Pons (tissue), 1 donor: ENCODE measurements around the gene CSF2.

Experiments
- DNase-seq: peaks from one replicate; pipeline ENCODE4 v3.0.0-alpha.2; 2016; ENCODE audit warnings: low spot score

Gene CSF2

GRCh38 chr5:132054697-132055440, 18.7 kb upstream of the CSF2 start:
- DNase-seq, result no peak

GRCh38 chr5:132055441-132055807, 18.2 kb upstream of the CSF2 start:
- no peak for DNase-seq

- no peak for DNase-seq
Observed at GRCh38 chr5:132055808-132056609, 17.6 kb upstream of the CSF2 start.

- no peak for DNase-seq
Observed at GRCh38 chr5:132056610-132057497, 16.7 kb upstream of the CSF2 start.

DNA sequence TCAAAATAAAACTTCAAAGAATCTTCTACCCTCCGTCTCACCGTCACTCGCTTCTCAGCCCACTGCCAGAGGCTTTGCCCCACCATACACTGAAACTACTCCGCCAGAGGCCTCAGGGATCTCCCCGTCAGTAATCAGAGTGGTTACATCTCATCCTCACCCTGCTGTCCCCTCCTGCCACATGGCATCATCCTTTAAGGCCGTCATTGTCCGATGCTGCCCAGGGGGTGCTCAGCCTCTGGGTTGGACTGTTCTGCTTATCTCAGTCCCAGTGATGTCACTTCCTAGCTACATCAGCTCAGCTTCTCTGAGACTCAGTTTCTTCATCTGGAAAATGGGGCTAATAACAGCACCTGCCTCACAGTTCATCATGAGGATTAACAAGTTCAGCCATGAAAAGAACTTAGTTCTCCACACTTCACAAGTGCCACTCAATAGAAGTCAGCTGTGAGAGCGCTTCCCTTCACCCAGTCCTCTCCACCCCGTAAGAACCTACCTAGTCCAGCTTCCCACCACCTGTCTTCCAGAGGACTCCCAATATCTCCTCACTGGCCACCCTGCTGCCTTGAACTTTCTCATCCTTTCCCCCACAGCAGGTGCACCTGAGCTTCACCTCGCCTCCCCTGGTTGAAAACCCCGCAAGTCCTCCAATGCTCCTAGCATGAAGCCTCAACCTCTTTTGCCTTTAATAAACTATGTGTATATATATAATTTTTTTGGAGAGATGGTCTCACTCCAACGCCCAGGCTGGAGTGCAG, 15.9 kb upstream of the CSF2 start:
- no peak for DNase-seq

DNA sequence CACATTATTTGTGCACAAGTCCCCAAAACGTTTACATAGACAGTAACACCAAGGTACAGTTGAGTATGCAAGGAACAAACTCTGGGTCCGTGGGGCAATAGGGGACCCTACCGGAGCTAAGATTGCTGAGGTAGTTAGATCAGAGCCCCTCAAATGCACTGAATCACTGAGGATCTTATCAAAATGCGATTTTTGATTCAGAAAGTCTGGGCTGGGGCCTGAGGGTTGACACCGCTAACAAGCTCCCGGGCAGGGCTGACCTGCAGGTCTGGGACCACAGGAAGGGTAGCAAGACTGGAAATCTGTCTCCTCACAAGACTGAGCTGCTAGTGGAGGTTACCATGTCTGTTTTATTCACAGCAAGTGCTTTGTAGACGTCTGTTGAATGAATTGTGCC, 14.9 kb upstream of the CSF2 start:
- DNase-seq, result no peak

- DNase-seq, result no peak
Observed at GRCh38 chr5:132059043-132059695, 14.4 kb upstream of the CSF2 start.

DNA sequence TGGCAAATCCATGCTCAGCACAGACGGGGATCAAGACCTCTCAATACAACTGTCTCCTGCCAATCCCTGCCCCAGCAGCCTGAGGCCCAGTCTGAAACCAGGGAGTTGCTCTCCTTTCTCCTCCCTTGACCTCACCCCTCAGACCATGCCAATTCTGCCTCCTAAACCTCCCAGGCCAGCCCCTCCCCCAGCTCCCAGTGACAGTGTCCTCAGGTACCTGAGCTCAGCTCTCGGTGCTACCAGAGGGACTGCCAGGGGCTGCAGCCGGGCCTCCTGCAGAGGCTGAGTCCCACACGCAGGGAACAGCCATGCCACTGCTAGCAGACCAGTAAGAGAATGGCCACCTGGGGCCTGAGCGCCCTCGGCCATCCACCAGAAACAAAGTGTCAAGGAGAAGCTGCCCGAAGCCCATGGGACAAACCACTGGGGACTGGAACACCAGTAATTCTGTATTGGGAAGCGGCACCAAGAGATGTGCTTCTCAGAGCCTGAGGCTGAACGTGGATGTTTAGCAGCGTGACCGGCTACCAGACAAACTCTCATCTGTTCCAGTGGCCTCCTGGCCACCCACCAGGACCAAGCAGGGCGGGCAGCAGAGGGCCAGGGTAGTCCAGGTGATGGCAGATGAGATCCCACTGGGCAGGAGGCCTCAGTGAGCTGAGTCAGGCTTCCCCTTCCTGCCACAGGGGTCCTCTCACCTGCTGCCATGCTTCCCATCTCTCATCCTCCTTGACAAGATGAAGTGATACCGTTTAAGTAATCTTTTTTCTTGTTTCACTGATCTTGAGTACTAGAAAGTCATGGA, 13.7 kb upstream of the CSF2 start:
- no peak for DNase-seq

- no peak for DNase-seq
Observed at GRCh38 chr5:132060501-132061161, 13.0 kb upstream of the CSF2 start, which contains the start of gene IL3. Gene IL3 (plus strand): TSS chr5:132060655. CDS start chr5:132060707, 52 bp downstream.

- peak; percentile 24 for DNase-seq
Observed at GRCh38 chr5:132063090-132063911, 10.3 kb upstream of the CSF2 start.

- no peak for DNase-seq
Observed at GRCh38 chr5:132064140-132064539, 9.4 kb upstream of the CSF2 start.

DNA sequence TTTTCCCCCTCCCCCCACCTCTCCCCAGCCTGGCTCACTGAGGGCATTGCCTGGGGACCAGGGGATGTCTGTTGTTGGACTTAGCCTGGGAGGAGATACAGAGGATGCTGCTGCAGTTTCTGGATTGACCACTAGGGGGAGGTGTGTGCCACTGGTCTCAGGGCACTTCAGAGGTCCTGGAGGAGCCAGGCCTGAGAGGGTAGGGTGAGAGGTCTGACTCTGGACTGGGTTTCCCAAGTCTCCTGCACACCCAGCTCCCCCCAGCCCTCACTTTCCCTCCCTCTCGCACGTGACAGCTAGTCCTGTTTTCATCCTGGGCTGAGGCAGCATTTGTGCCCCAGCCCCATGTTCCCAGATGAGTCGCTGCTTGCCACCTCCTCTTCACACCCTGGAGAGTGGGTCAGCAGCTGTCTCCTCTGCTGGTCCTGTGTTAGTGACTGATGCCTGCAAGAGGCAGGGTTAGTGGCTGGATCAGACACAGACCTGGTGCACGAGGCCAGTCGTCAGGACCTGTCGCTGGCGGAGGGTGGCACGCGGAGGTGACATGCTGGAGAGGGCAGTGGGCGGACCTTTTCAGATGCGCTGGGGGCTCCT, 8.8 kb upstream of the CSF2 start:
- peak; percentile 61 for DNase-seq

- no peak for DNase-seq
Observed at GRCh38 chr5:132065351-132065937, 8.1 kb upstream of the CSF2 start.

GRCh38 chr5:132065951-132066701, 7.5 kb upstream of the CSF2 start:
- DNase-seq, result no peak

DNA sequence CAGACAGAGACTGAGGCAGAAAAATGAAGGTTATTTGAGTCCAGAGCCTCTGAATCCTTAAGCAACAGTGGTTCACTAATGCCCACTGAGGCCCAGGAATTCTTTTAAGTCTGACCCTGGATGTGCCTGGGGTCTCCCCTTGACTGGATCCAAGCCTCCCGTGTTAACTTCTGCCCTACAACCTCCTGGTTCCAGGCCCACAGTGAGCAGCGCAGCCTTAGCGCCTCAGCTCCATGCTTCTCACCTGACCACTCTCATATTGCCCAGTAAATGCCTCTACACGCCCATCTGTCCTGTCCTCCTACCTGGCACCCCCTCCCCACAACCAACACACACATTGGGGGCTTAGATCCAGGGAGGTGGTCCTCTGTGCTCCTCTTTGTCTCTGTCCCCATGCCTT, 6.7 kb upstream of the CSF2 start:
- DNase-seq, result no peak

GRCh38 chr5:132067451-132067850, 6.1 kb upstream of the CSF2 start:
- no peak for DNase-seq
